Measurements from ENCODE around the gene TMEM269. TPM values are rescaled to one million over a fixed set of nuclear protein-coding genes. Genes with fewer than 3 reads are reported as not detected.
"Not testable (repeated sequence)": the region's sequence is repeated elsewhere in the genome, so short reads cannot be mapped to it uniquely, and the experiment has no call there.

Gene TMEM269
- total and polyA plus RNA-seq, 8 donors, result 0.03 to 0.55 TPM; not detected in 6

GRCh38 chr1:42801832-42802473 lies 17.2 kb downstream of the TMEM269 start:
- 69 to 82% (median 79%) methylated on average over 8 of the region's 8 CpGs for WGBS, 5 donors
- no peak for DNase-seq
- H3K9me3 ChIP-seq, result no peaks in the 10 kb centered on the region
- H3K4me3 ChIP-seq, result no peak overlapping the region
- TF ChIP-seq POLR2AphosphoS5 (IDR thresholded peaks at IDR 0.05) (no peak), EP300 (IDR thresholded peaks at IDR 0.05) (no peak), CTCF (IDR thresholded peaks at IDR 0.05) (no peak), POLR2A (IDR thresholded peaks at IDR 0.05) (no peak)
- H3K27me3 ChIP-seq, result no peaks in the 10 kb centered on the region
- H3K4me1 ChIP-seq, result no peaks in the 10 kb centered on the region
- H3K36me3 ChIP-seq, result peaks cover 0 to 18% (median 13%) of the 10 kb centered on the region in 4 donors
- H3K27ac ChIP-seq, result no peak overlapping the region
- intact Hi-C loops (cut with DNase I; ENCODE audit: low total_unique reads), result no loop called here

GRCh38 chr1:42806171-42806570 lies 21.4 kb downstream of the TMEM269 start:
- H3K4me1 ChIP-seq, result no peaks in the 10 kb centered on the region
- intact Hi-C loops (cut with DNase I; ENCODE audit: low total_unique reads), result no loop called here
- no peaks in the 10 kb centered on the region for H3K27me3 ChIP-seq
- no peak overlapping the region for H3K4me3 ChIP-seq
- H3K27ac ChIP-seq, result no peak overlapping the region
- TF ChIP-seq POLR2AphosphoS5 (IDR thresholded peaks at IDR 0.05) (no peak), POLR2A (IDR thresholded peaks at IDR 0.05) (no peak), EP300 (IDR thresholded peaks at IDR 0.05) (no peak), CTCF (IDR thresholded peaks at IDR 0.05) (no peak)
- DNase-seq, result no peak
- peaks cover 0 to 33% (median 20%) of the 10 kb centered on the region in 4 donors for H3K36me3 ChIP-seq
- no peaks in the 10 kb centered on the region for H3K9me3 ChIP-seq

- peaks cover 0 to 35% (median 23%) of the 10 kb centered on the region in 4 donors for H3K36me3 ChIP-seq
- no peak overlapping the region for H3K4me3 ChIP-seq
- H3K27me3 ChIP-seq, result no peaks in the 10 kb centered on the region
- H3K4me1 ChIP-seq, result no peaks in the 10 kb centered on the region
- H3K9me3 ChIP-seq, result no peaks in the 10 kb centered on the region
- intact Hi-C loops (cut with DNase I; ENCODE audit: low total_unique reads), result no loop called here
- TF ChIP-seq POLR2AphosphoS5 (IDR thresholded peaks at IDR 0.05) (no peak), POLR2A (IDR thresholded peaks at IDR 0.05) (no peak), EP300 (IDR thresholded peaks at IDR 0.05) (no peak), CTCF (IDR thresholded peaks at IDR 0.05) (no peak)
- DNase-seq, result no peak
- WGBS, 5 donors, result 91 to 95% (median 94%) methylated on average over 5 of the region's 5 CpGs
- no peak overlapping the region for H3K27ac ChIP-seq
Observed at GRCh38 chr1:42806593-42806992, 21.8 kb downstream of the TMEM269 start.

- no peak for DNase-seq
Observed at GRCh38 chr1:42807056-42807668, 22.4 kb downstream of the TMEM269 start.

GRCh38 chr1:42814815-42815214 lies 30.0 kb downstream of the TMEM269 start:
- H3K9me3 ChIP-seq; H3K27me3 ChIP-seq; H3K27ac ChIP-seq; intact Hi-C loops (cut with DNase I; ENCODE audit: low total_unique reads); DNase-seq; H3K4me3 ChIP-seq: not testable (repeated sequence)
- Histone ChIP-seq H3K36me3 (peaks cover 0 to 16% (median 11%) of the 10 kb centered on the region in 4 donors), H3K4me1 (peaks cover 19 to 35% (median 23%) of the 10 kb centered on the region in 4 donors)
- 95 to 100% (median 100%) methylated on average over 2 to 3 of the region's 3 CpGs for WGBS, 5 donors

More at GRCh38 chr1:42807056-42807668, 22.4 kb downstream of the TMEM269 start:
- TF ChIP-seq CTCF (IDR thresholded peaks at IDR 0.05) (no peak), POLR2A (IDR thresholded peaks at IDR 0.05) (no peak), EP300 (IDR thresholded peaks at IDR 0.05) (no peak), POLR2AphosphoS5 (IDR thresholded peaks at IDR 0.05) (no peak)
- Histone ChIP-seq H3K9me3 (no peaks in the 10 kb centered on the region), H3K27me3 (no peaks in the 10 kb centered on the region), H3K4me1 (no peaks in the 10 kb centered on the region), H3K27ac (no peak overlapping the region), H3K36me3 (peaks cover 0 to 35% (median 23%) of the 10 kb centered on the region in 4 donors), H3K4me3 (no peak overlapping the region)
- intact Hi-C loops (cut with DNase I; ENCODE audit: low total_unique reads), result no loop called here

Measured in stomach (tissue), 9 donors.